Activated CD8-positive, alpha-beta memory T cell treated with anti-CD3 and anti-CD28 coated beads, Interleukin-2, amount 10 ng/mL, durations not matched to agents 7 days and 5 days (primary cell): ENCODE results near the gene APOL2. TPM values are rescaled to one million over a fixed set of nuclear protein-coding genes. Genes with fewer than 3 reads are reported as not detected.
"Not testable (repeated sequence)": the region's sequence is repeated elsewhere in the genome, so short reads cannot be mapped to it uniquely, and the experiment has no call there.

Experiments used
- ATAC-seq: fragments of 150-1000 bp; cut with Tn5 transposase; one replicate; pipeline ENCODE4 v1.10.0; 2021; ENCODE audit warnings: moderate library complexity
- CTCF ChIA-PET: fragments of 350-600 bp; sonication (Branson Sonifier 250); formaldehyde crosslinking; loops from one replicate; lab custom pipeline; 2021; ENCODE audit warnings: antibody characterized with exemption; lab: Charles Lee
- DNase-seq: peaks from one replicate; pipeline ENCODE4 v3.0.0-alpha.2; 2020
- H3K27ac Mint-ChIP-seq: one replicate; pipeline ENCODE4 v1.8.0; 2021; ENCODE audit warnings: mild to moderate bottlenecking, mixed read lengths
- H3K27me3 Mint-ChIP-seq: one replicate; pipeline ENCODE4 v1.8.0; 2021; ENCODE audit warnings: mixed read lengths
- H3K36me3 Mint-ChIP-seq: one replicate; pipeline ENCODE4 v1.8.0; 2021; ENCODE audit warnings: mild to moderate bottlenecking, mixed read lengths
- H3K4me1 Mint-ChIP-seq: one replicate; pipeline ENCODE4 v1.8.0; 2021; ENCODE audit warnings: mixed read lengths
- H3K4me3 Mint-ChIP-seq: one replicate; pipeline ENCODE4 v1.8.0; 2021; ENCODE audit warnings: mild to moderate bottlenecking, moderate library complexity, mixed read lengths
- H3K9me3 Mint-ChIP-seq: one replicate; pipeline ENCODE4 v1.8.0; 2022; ENCODE audit warnings: low read depth, mixed read lengths
- total RNA-seq, 2 experiments: library from RNA; stranded (reverse); gene quantifications; one replicate each; pipeline ENCODE4 v1.2.3, GENCODE V29; 2021

Gene APOL2
- total RNA-seq, 2 experiments from 2014 or later = 82.6 to 86.4 TPM

GRCh38 chr22:36206255-36206654 lies 33.1 kb downstream of the APOL2 start:
- DNase-seq (no peak), ATAC-seq (no peak)
- no peak overlapping the region for H3K27ac Mint-ChIP-seq
- H3K4me3 Mint-ChIP-seq = no peak overlapping the region
- H3K9me3 Mint-ChIP-seq = no peaks in the 10 kb centered on the region
- peaks cover 54% of the 10 kb centered on the region for H3K4me1 Mint-ChIP-seq
- H3K36me3 Mint-ChIP-seq = peaks cover 7% of the 10 kb centered on the region
- CTCF ChIA-PET = interaction anchor here (0.8 to 1.4 kb wide), 3 partner anchors 11 to 33 kb away, joined by 3 read pairs; partner anchors contain the start of gene APOL2
- H3K27me3 Mint-ChIP-seq = peaks cover 12% of the 10 kb centered on the region

GRCh38 chr22:36205573-36205972 lies 33.8 kb downstream of the APOL2 start:
- H3K27ac Mint-ChIP-seq, H3K36me3 Mint-ChIP-seq, H3K27me3 Mint-ChIP-seq, H3K4me3 Mint-ChIP-seq, ATAC-seq, DNase-seq, H3K9me3 Mint-ChIP-seq: not testable (repeated sequence)
- CTCF ChIA-PET = interaction anchor here (0.8 to 1.6 kb wide), 3 partner anchors 11 to 81 kb away, joined by 3 to 5 read pairs (median 3); partner anchors contain the start of gene APOL2
- peaks cover 50% of the 10 kb centered on the region for H3K4me1 Mint-ChIP-seq

GRCh38 chr22:36204632-36205015 lies 34.7 kb downstream of the APOL2 start:
- CTCF ChIA-PET = interaction anchor here (1.6 kb wide), 3 partner anchors 12 to 82 kb away, joined by 4 to 6 read pairs (median 5); no protein-coding TSS in a partner anchor
- no peak for DNase-seq
- peaks cover 5% of the 10 kb centered on the region for H3K27me3 Mint-ChIP-seq
- H3K36me3 Mint-ChIP-seq = peaks cover 9% of the 10 kb centered on the region
- H3K4me1 Mint-ChIP-seq = peaks cover 53% of the 10 kb centered on the region
- no peak for ATAC-seq
- H3K9me3 Mint-ChIP-seq = no peaks in the 10 kb centered on the region
- peak overlapping the region; percentile 20 for H3K4me3 Mint-ChIP-seq
- no peak overlapping the region for H3K27ac Mint-ChIP-seq

GRCh38 chr22:36204001-36204631 lies 35.2 kb downstream of the APOL2 start:
- ATAC-seq = no peak
- H3K27me3 Mint-ChIP-seq = peaks cover 1% of the 10 kb centered on the region
- H3K27ac Mint-ChIP-seq = no peak overlapping the region

GRCh38 chr22:36203441-36203840 lies 35.9 kb downstream of the APOL2 start:
- CTCF ChIA-PET = interaction anchor here (0.8 to 3.3 kb wide), 6 partner anchors 9 to 283 kb away, joined by 3 to 10 read pairs (median 4); partner anchors contain the start of gene APOL2
- H3K4me3 Mint-ChIP-seq, H3K27ac Mint-ChIP-seq, H3K9me3 Mint-ChIP-seq, ATAC-seq, H3K36me3 Mint-ChIP-seq, DNase-seq, H3K27me3 Mint-ChIP-seq: not testable (repeated sequence)
- peaks cover 56% of the 10 kb centered on the region for H3K4me1 Mint-ChIP-seq

More at GRCh38 chr22:36204001-36204631, 35.2 kb downstream of the APOL2 start:
- CTCF ChIA-PET = interaction anchor here (1.6 kb wide), 3 partner anchors 13 to 82 kb away, joined by 4 to 6 read pairs (median 5); no protein-coding TSS in a partner anchor
- Mint-ChIP-seq H3K4me3 (peak overlapping the region; percentile 20), H3K9me3 (no peaks in the 10 kb centered on the region), H3K36me3 (peaks cover 8% of the 10 kb centered on the region), H3K4me1 (peaks cover 55% of the 10 kb centered on the region)
- no peak for DNase-seq

- H3K36me3 Mint-ChIP-seq, H3K4me3 Mint-ChIP-seq, H3K27ac Mint-ChIP-seq, H3K9me3 Mint-ChIP-seq, DNase-seq, ATAC-seq, H3K27me3 Mint-ChIP-seq: not testable (repeated sequence)
- CTCF ChIA-PET = interaction anchor here (0.8 to 3.3 kb wide), 7 partner anchors 9 to 284 kb away, joined by 3 to 10 read pairs (median 4); partner anchors contain the start of gene APOL2
- peaks cover 56% of the 10 kb centered on the region for H3K4me1 Mint-ChIP-seq
These were observed 36.4 kb downstream of the APOL2 start for GRCh38 chr22:36202906-36203305.

- no peaks in the 10 kb centered on the region for H3K27me3 Mint-ChIP-seq
- ATAC-seq (peak; percentile 52), DNase-seq (peak; percentile 73)
- H3K9me3 Mint-ChIP-seq = no peaks in the 10 kb centered on the region
- peaks cover 10% of the 10 kb centered on the region for H3K36me3 Mint-ChIP-seq
- H3K4me1 Mint-ChIP-seq = peaks cover 65% of the 10 kb centered on the region
- H3K4me3 Mint-ChIP-seq = peak within 1 kb of the TSS; percentile 74
- peak within 1 kb of the TSS; percentile 74 for H3K27ac Mint-ChIP-seq
- CTCF ChIA-PET = interaction anchor here (0.9 to 3.3 kb wide), 3 partner anchors 11 to 75 kb away, joined by 4 to 10 read pairs (median 4); no protein-coding TSS in a partner anchor
These were observed 37.6 kb downstream of the APOL2 start, which contains the start of gene APOL4 for GRCh38 chr22:36201630-36202319. APOL4 (minus strand) TSS chr22:36201809; CDS start chr22:36201734, 75 bp downstream.

- not testable (repeated sequence) for DNase-seq, H3K9me3 Mint-ChIP-seq, H3K27me3 Mint-ChIP-seq, H3K36me3 Mint-ChIP-seq, ATAC-seq
- H3K27ac Mint-ChIP-seq = peak overlapping the region; percentile 69
- H3K4me3 Mint-ChIP-seq = peak overlapping the region; percentile 74
- CTCF ChIA-PET = interaction anchor here (3.3 kb wide), 1 partner anchor 76 kb away, joined by 10 read pairs; no protein-coding TSS in a partner anchor
- peaks cover 71% of the 10 kb centered on the region for H3K4me1 Mint-ChIP-seq
These were observed 38.3 kb downstream of the APOL2 start for GRCh38 chr22:36201025-36201424.

- Mint-ChIP-seq H3K4me3 (no peak overlapping the region), H3K27me3 (no peaks in the 10 kb centered on the region), H3K27ac (peak overlapping the region; percentile 11), H3K9me3 (no peaks in the 10 kb centered on the region), H3K36me3 (peaks cover 10% of the 10 kb centered on the region), H3K4me1 (peaks cover 77% of the 10 kb centered on the region)
- CTCF ChIA-PET = interaction anchor here (1.3 to 3.7 kb wide), 2 partner anchors 40 to 87 kb away, joined by 3 to 16 read pairs; partner anchors contain the start of gene APOL2
- ATAC-seq (no peak), DNase-seq (no peak)
These were observed 40.3 kb downstream of the APOL2 start for GRCh38 chr22:36199001-36199551.

- peaks cover 75% of the 10 kb centered on the region for H3K4me1 Mint-ChIP-seq
- DNase-seq = no peak
- H3K27ac Mint-ChIP-seq = peak overlapping the region; percentile 73
- peaks cover 10% of the 10 kb centered on the region for H3K36me3 Mint-ChIP-seq
- CTCF ChIA-PET = interaction anchor here (0.5 to 5.4 kb wide), 6 partner anchors 21 to 103 kb away, joined by 3 to 54 read pairs (median 4); partner anchors contain the start of gene APOL2
- ATAC-seq = no peak
- H3K4me3 Mint-ChIP-seq = peak overlapping the region; percentile 13
- H3K27me3 Mint-ChIP-seq = no peaks in the 10 kb centered on the region
- no peaks in the 10 kb centered on the region for H3K9me3 Mint-ChIP-seq
These were observed 40.8 kb downstream of the APOL2 start for GRCh38 chr22:36198536-36198935.

GRCh38 chr22:36197514-36198146 lies 41.7 kb downstream of the APOL2 start:
- peaks cover 11% of the 10 kb centered on the region for H3K36me3 Mint-ChIP-seq
- CTCF ChIA-PET = interaction anchor here (0.5 to 5.4 kb wide), 7 partner anchors 20 to 131 kb away, joined by 3 to 54 read pairs (median 4); partner anchors contain the start of gene APOL2
- peak overlapping the region; percentile 13 for H3K4me3 Mint-ChIP-seq
- ATAC-seq (peak; percentile 40), DNase-seq (peak; percentile 71)
- no peaks in the 10 kb centered on the region for H3K9me3 Mint-ChIP-seq
- peak overlapping the region; percentile 73 for H3K27ac Mint-ChIP-seq
- peaks cover 67% of the 10 kb centered on the region for H3K4me1 Mint-ChIP-seq
- H3K27me3 Mint-ChIP-seq = no peaks in the 10 kb centered on the region

GRCh38 chr22:36197065-36197440 lies 42.3 kb downstream of the APOL2 start:
- DNase-seq = no peak
- ATAC-seq = peak; percentile 29
- H3K36me3 Mint-ChIP-seq = peaks cover 11% of the 10 kb centered on the region
- peak overlapping the region; percentile 73 for H3K27ac Mint-ChIP-seq
- no peak overlapping the region for H3K4me3 Mint-ChIP-seq
- H3K9me3 Mint-ChIP-seq = no peaks in the 10 kb centered on the region
- peaks cover 64% of the 10 kb centered on the region for H3K4me1 Mint-ChIP-seq
- H3K27me3 Mint-ChIP-seq = no peaks in the 10 kb centered on the region
- CTCF ChIA-PET = interaction anchor here (1.0 to 5.4 kb wide), 7 partner anchors 23 to 130 kb away, joined by 3 to 54 read pairs (median 11); partner anchors contain the start of gene APOL2
